H1 (cell line): Measurements from ENCODE around the gene UBE2I. TPM values are rescaled to one million over a fixed set of nuclear protein-coding genes. Genes with fewer than 3 reads are reported as not detected.

Experiments used
- CTCF ChIA-PET: fragments of 300-600 bp; sonication (Branson Sonifier 250); formaldehyde crosslinking; loops from one replicate; lab custom pipeline; 2021; ENCODE audit not compliant: partially characterized antibody; lab: Charles Lee
- POLR2A ChIA-PET: fragments of 300-600 bp; sonication (Branson Sonifier 250); formaldehyde crosslinking; loops from one replicate; lab custom pipeline; 2021; ENCODE audit warnings: inconsistent platforms; ENCODE audit not compliant: partially characterized antibody; lab: Charles Lee
- DNase-seq, 2 experiments: peaks; one replicate each; pipeline versions ENCODE4 v3.0.0 to v3.0.0-alpha.2; 2010 to 2022; ENCODE audit warnings: low spot score in 2 of 2, low read depth in 1 of 2, mixed read lengths in 1 of 2
- FAIRE-seq: peaks from 2 replicates; lab custom pipeline; 2011; peaks lifted over from hg19 to GRCh38; lab: Jason Lieb, UNC
- H2AFZ ChIP-seq: 2 replicates; pipeline ENCODE4 v1.8.1; 2012; ENCODE audit warnings: low read length, inconsistent platforms
- H2AK5ac ChIP-seq: 2 replicates; pipeline ENCODE4 v1.6.1; 2013; ENCODE audit warnings: low read depth, low read length
- H2BK120ac ChIP-seq: replicated peaks from 2 replicates; pipeline ENCODE3; 2013; ENCODE audit warnings: low read depth, low read length, inconsistent platforms
- H2BK12ac ChIP-seq: 2 replicates; pipeline ENCODE4 v1.6.1; 2013; ENCODE audit warnings: low read depth, low read length
- H2BK15ac ChIP-seq: 2 replicates; pipeline ENCODE4 v1.6.1; 2013; ENCODE audit warnings: low read length
- H2BK20ac ChIP-seq: 2 replicates; pipeline ENCODE4 v1.6.1; 2013; ENCODE audit warnings: low read length
- H2BK5ac ChIP-seq: 2 replicates; pipeline ENCODE4 v1.6.1; 2013; ENCODE audit warnings: low read depth, low read length
- H3K14ac ChIP-seq: 2 replicates; pipeline ENCODE4 v1.6.1; 2013; ENCODE audit warnings: inconsistent platforms; ENCODE audit not compliant: insufficient read length
- H3K18ac ChIP-seq: 2 replicates; pipeline ENCODE4 v1.6.1; 2013; ENCODE audit warnings: low read length; ENCODE audit errors: extremely low read depth
- H3K23ac ChIP-seq: 2 replicates; pipeline ENCODE4 v1.6.1; 2013; ENCODE audit warnings: inconsistent platforms; ENCODE audit not compliant: insufficient read length
- H3K23me2 ChIP-seq: 2 replicates; pipeline ENCODE4 v1.6.1; 2013; ENCODE audit warnings: low read depth, low read length
- H3K27ac ChIP-seq: 2 replicates; pipeline ENCODE4 v1.6.1; 2011; ENCODE audit warnings: low read depth, low read length, inconsistent platforms
- H3K27me3 ChIP-seq, 4 experiments: replicated peaks in 1 of 4; 1 replicate in 1 of 4; 2 replicates in 3 of 4; pipeline versions ENCODE4 v1.6.1 to v1.8.1; 2011 to 2013; ENCODE audit warnings: low read length in 3 of 4, mild to moderate bottlenecking in 3 of 4, inconsistent platforms in 2 of 4, mixed read lengths in 2 of 4, moderate library complexity in 1 of 4; ENCODE audit not compliant: control insufficient read depth in 3 of 4, insufficient read depth in 3 of 4; ENCODE audit errors: extremely low read depth in 1 of 4
- H3K36me3 ChIP-seq, 4 experiments: 2 replicates each; pipeline versions ENCODE4 v1.6.1 to v1.8.1; 2011 to 2013; ENCODE audit warnings: mild to moderate bottlenecking in 4 of 4, low read length in 3 of 4, moderate library complexity in 2 of 4, control low read depth in 1 of 4, inconsistent platforms in 1 of 4; ENCODE audit not compliant: insufficient read depth in 4 of 4, control insufficient read depth in 2 of 4
- H3K4ac ChIP-seq: replicated peaks from 2 replicates; pipeline ENCODE3; 2013; ENCODE audit warnings: low read length, low read depth, mixed read lengths, inconsistent platforms; ENCODE audit not compliant: insufficient read length
- H3K4me1 ChIP-seq, 4 experiments: replicated peaks in 1 of 4; 1 replicate in 1 of 4; 2 replicates in 3 of 4; pipeline versions ENCODE4 v1.6.1 to v1.8.1; 2011 to 2013; ENCODE audit warnings: low read length in 3 of 4, inconsistent platforms in 2 of 4, mixed read lengths in 1 of 4; ENCODE audit not compliant: insufficient read depth in 4 of 4, control insufficient read depth in 3 of 4
- H3K4me2 ChIP-seq, 2 experiments: 2 replicates each; pipeline versions ENCODE4 v1.6.1 to v1.8.1; 2011 to 2013; ENCODE audit warnings: low read depth in 2 of 2, low read length in 2 of 2, control low read depth in 1 of 2, inconsistent platforms in 1 of 2, mild to moderate bottlenecking in 1 of 2; ENCODE audit not compliant: insufficient read depth in 1 of 2
- H3K4me3 ChIP-seq, 4 experiments: fragments of 200-600, 300-600 bp in 1 of 4; sonication (generic), shearing (Covaris generic), sonication (Bioruptor Twin) in 1 of 4; 2 replicates each; pipeline versions ENCODE4 v1.5.1 to v1.8.1; 2011 to 2016; ENCODE audit warnings: low read length in 4 of 4, low read depth in 3 of 4, control low read depth in 2 of 4, inconsistent platforms in 2 of 4, mild to moderate bottlenecking in 2 of 4, mixed read lengths in 1 of 4, moderate library complexity in 1 of 4; ENCODE audit not compliant: insufficient read depth in 2 of 4; ENCODE audit errors: extremely low read depth in 1 of 4
- H3K56ac ChIP-seq: replicated peaks from 2 replicates; pipeline ENCODE3; 2013; ENCODE audit warnings: low read depth, mild to moderate bottlenecking, mixed read lengths, low read length, inconsistent platforms; ENCODE audit not compliant: insufficient read length
- H3K79me1 ChIP-seq: 2 replicates; pipeline ENCODE4 v1.6.1; 2013; ENCODE audit warnings: low read depth, low read length, control low read depth
- H3K79me2 ChIP-seq, 2 experiments: 2 replicates each; pipeline versions ENCODE4 v1.6.1 to v1.8.1; 2012 to 2013; ENCODE audit warnings: low read length in 2 of 2, mild to moderate bottlenecking in 2 of 2, inconsistent platforms in 1 of 2; ENCODE audit not compliant: insufficient read depth in 2 of 2, control insufficient read depth in 1 of 2
- H3K9ac ChIP-seq, 4 experiments: replicated peaks in 1 of 4; 1 replicate in 1 of 4; 2 replicates in 3 of 4; pipeline versions ENCODE4 v1.6.1 to v1.8.1; 2011 to 2013; ENCODE audit warnings: low read depth in 3 of 4, low read length in 3 of 4, control low read depth in 2 of 4, mild to moderate bottlenecking in 2 of 4, moderate library complexity in 2 of 4, inconsistent platforms in 1 of 4; ENCODE audit errors: extremely low read depth in 1 of 4
- H3K9me3 ChIP-seq, 2 experiments: 2 replicates each; pipeline versions ENCODE4 v1.6.1 to v1.8.1; 2012 to 2013; ENCODE audit warnings: mild to moderate bottlenecking in 2 of 2, moderate library complexity in 2 of 2, control low read depth in 1 of 2, inconsistent platforms in 1 of 2, low read depth in 1 of 2, low read length in 1 of 2, mixed read lengths in 1 of 2; ENCODE audit not compliant: insufficient read depth in 2 of 2
- H4K20me1 ChIP-seq, 2 experiments: replicated peaks in 1 of 2; 2 replicates each; pipeline versions ENCODE3 to v1.8.1; 2011 to 2013; ENCODE audit warnings: inconsistent platforms in 2 of 2, low read length in 2 of 2, mild to moderate bottlenecking in 1 of 2; ENCODE audit not compliant: insufficient read depth in 2 of 2, control insufficient read depth in 1 of 2
- H4K5ac ChIP-seq: 2 replicates; pipeline ENCODE4 v1.6.1; 2013; ENCODE audit warnings: low read length, low read depth, mixed read lengths, inconsistent platforms; ENCODE audit not compliant: insufficient read length
- H4K8ac ChIP-seq: 2 replicates; pipeline ENCODE4 v1.8.0; 2013; ENCODE audit warnings: mild to moderate bottlenecking, moderate library complexity, low read length, inconsistent platforms; ENCODE audit not compliant: insufficient read depth; ENCODE audit errors: extremely low read depth
- H4K91ac ChIP-seq: replicated peaks from 2 replicates; pipeline ENCODE3; 2013; ENCODE audit warnings: low read length, mixed read lengths, inconsistent platforms; ENCODE audit not compliant: insufficient read length
- ATF2 ChIP-seq: IDR thresholded peaks from 2 replicates; pipeline ENCODE4 v1.6.1; 2012; ENCODE audit warnings: low read length, inconsistent platforms
- CEBPB ChIP-seq: IDR thresholded peaks from 2 replicates; pipeline ENCODE4 v1.6.1; 2012; ENCODE audit warnings: low read depth, low read length
- E2F6 ChIP-seq: IDR thresholded peaks from 2 replicates; pipeline ENCODE4 v1.6.1; 2012; ENCODE audit warnings: inconsistent platforms
- EGR1 ChIP-seq: IDR thresholded peaks from 2 replicates; pipeline ENCODE4 v1.6.1; 2011; ENCODE audit warnings: low read depth, low read length, borderline replicate concordance
- GABPA ChIP-seq: IDR thresholded peaks from 2 replicates; pipeline ENCODE4 v1.6.1; 2011; ENCODE audit warnings: mild to moderate bottlenecking, low read length, moderate library complexity, borderline replicate concordance; ENCODE audit not compliant: insufficient read depth
- GTF2F1 ChIP-seq: IDR thresholded peaks from 2 replicates; pipeline ENCODE4 v1.6.1; 2012; ENCODE audit warnings: low read depth, low read length, improper control_type of control experiment, borderline replicate concordance
- POLR2AphosphoS5 ChIP-seq: IDR thresholded peaks from 2 replicates; pipeline ENCODE4 v1.6.1; 2011; ENCODE audit warnings: low read depth, low read length
- RXRA ChIP-seq: IDR thresholded peaks from 2 replicates; pipeline ENCODE4 v1.6.1; 2011; ENCODE audit warnings: low read depth, mild to moderate bottlenecking, low read length, moderate library complexity; ENCODE audit not compliant: insufficient read depth
- SIRT6 ChIP-seq: IDR thresholded peaks from one replicate; pipeline ENCODE4 v1.7.1; 2012; ENCODE audit warnings: low read length, inconsistent platforms
- SP1 ChIP-seq: IDR thresholded peaks from 2 replicates; pipeline ENCODE4 v1.6.1; 2011; ENCODE audit warnings: low read depth, low read length
- TBP ChIP-seq: IDR thresholded peaks from 2 replicates; pipeline ENCODE4 v1.6.1; 2011; ENCODE audit warnings: low read depth, low read length, improper control_type of control experiment
- ZNF274 ChIP-seq: IDR thresholded peaks from 2 replicates; pipeline ENCODE4 v1.7.0; 2012; ENCODE audit warnings: low read length, borderline replicate concordance; ENCODE audit errors: extremely low read depth
- WGBS, 2 experiments: shearing (Covaris generic) in 1 of 2; methylation state at CpG; one replicate each; pipeline versions ENCODE4 v1.1.6 to v1.1.7; 2013 to 2015; ENCODE audit warnings: low lambda C conversion rate in 2 of 2, mixed read lengths in 2 of 2, inconsistent platforms in 1 of 2, low coverage in 1 of 2, missing lambda C conversion rate in 1 of 2; ENCODE audit not compliant: insufficient replicate concordance in 2 of 2, insufficient coverage in 1 of 2, insufficient read length in 1 of 2; ENCODE audit errors: extremely low coverage in 1 of 2, missing lambda C conversion rate in 1 of 2; 5-methylcytosine and 5-hydroxymethylcytosine counted together
- polyA plus RNA-seq, 7 experiments: library from polyadenylated mRNA; depleted of rRNA in 3 of 7; stranded (reverse) in 5 of 7; unstranded in 2 of 7; fragments of >200 nt in 5 of 7; fragments of 200-250 nt in 2 of 7; gene quantifications; 1 replicate in 5 of 7; 2 replicates in 1 of 7; 4 replicates in 1 of 7; pipeline versions ENCODE4 v1.2.1 to v1.2.3, GENCODE V29; 2011 to 2013; ENCODE audit warnings: missing spikeins in 2 of 7, mixed read lengths in 2 of 7
- total RNA-seq: library from RNA; stranded (reverse); fragmentation: NEBNext Ultra II Directional; extraction: Animal tissue kit (Norgen Biotek cat#: 25700); gene quantifications from 2 replicates; pipeline ENCODE4 v1.2.1, GENCODE V29; 2021

UBE2I gene
- total and polyA plus RNA-seq, 2 of the 8 experiments (the other 6 are each of a cell fraction or from before 2014, with no cell fraction given): 148 to 268 TPM

GRCh38 chr16:1350691-1351090 lies 41.3 kb downstream of the UBE2I start:
- Histone ChIP-seq H3K23me2 (peaks cover 14% of the 10 kb centered on the region), H3K27me3 (no peaks in the 10 kb centered on the region), H3K4me3 (peak overlapping the region; percentile 74 to 97 (median 88)), H3K36me3 (peaks cover 4 to 9% (median 5%) of the 10 kb centered on the region in 4 experiments; a peak in 4 of 8 replicates), H3K9me3 (no peaks in the 10 kb centered on the region), H4K91ac (peak overlapping the region; percentile 3), H2BK12ac (no peak overlapping the region), H2BK15ac (no peak overlapping the region), H3K4me1 (peaks cover 0 to 7% (median 4%) of the 10 kb centered on the region in 4 experiments; a peak in 3 of 7 replicates), H4K8ac (peak overlapping the region; percentile 89), H2AFZ (no peak overlapping the region), H2BK120ac (no peak overlapping the region), H3K14ac (no peak overlapping the region), H3K4ac (peak overlapping the region; percentile 69), H2AK5ac (no peak overlapping the region), H3K9ac (peak overlapping the region in 2 of 4 experiments; percentile 72 to 76; a peak in 2 of 7 replicates), H3K27ac (no peak overlapping the region), H3K4me2 (peak overlapping the region; percentile 88 to 99), H2BK20ac (no peak overlapping the region), H2BK5ac (no peak overlapping the region), H3K18ac (no peak overlapping the region), H3K79me1 (peaks cover 16% of the 10 kb centered on the region), H4K20me1 (peaks cover 0 to 13% of the 10 kb centered on the region in 2 experiments), H3K79me2 (peaks cover 0 to 42% of the 10 kb centered on the region in 2 experiments; a peak in 2 of 4 replicates), H3K56ac (no peak overlapping the region), H4K5ac (no peak overlapping the region), H3K23ac (no peak overlapping the region)
- ChIA-PET CTCF (interaction anchor here (1.0 to 11.1 kb wide), 3 partner anchors 14 to 35 kb away, joined by 3 to 52 read pairs (median 43); partner anchors contain the start of gene BAIAP3), POLR2A (interaction anchor here (1.3 to 2.2 kb wide), 3 partner anchors 9 to 30 kb away, joined by 3 to 8 read pairs (median 5); no protein-coding TSS in a partner anchor)
- no peak for DNase-seq
- 88% methylated on average over 19 of the region's 19 CpGs; no CpG with 5 or more reads in 1 of the 2 experiments for WGBS, 2 experiments
- no peak for FAIRE-seq
- no peak for TF ChIP-seq GABPA
- TF ChIP-seq ATF2: no peak
- no peak for TF ChIP-seq SIRT6
- TF ChIP-seq E2F6: no peak
- no peak for TF ChIP-seq TBP
- no peak for TF ChIP-seq RXRA
- no peak for TF ChIP-seq POLR2AphosphoS5
- no peak for TF ChIP-seq GTF2F1
- no peak for TF ChIP-seq ZNF274
- TF ChIP-seq SP1: no peak
- TF ChIP-seq EGR1: no peak
- TF ChIP-seq CEBPB: no peak
